ENCODE measurements around the gene NME5.
A peak's percentile ranks its signal among the peaks of the same experiment; 100 is the strongest.
"Not testable (repeated sequence)": the region's sequence is repeated elsewhere in the genome, so short reads cannot be mapped to it uniquely, and the experiment has no call there.

Gene NME5, protein sequence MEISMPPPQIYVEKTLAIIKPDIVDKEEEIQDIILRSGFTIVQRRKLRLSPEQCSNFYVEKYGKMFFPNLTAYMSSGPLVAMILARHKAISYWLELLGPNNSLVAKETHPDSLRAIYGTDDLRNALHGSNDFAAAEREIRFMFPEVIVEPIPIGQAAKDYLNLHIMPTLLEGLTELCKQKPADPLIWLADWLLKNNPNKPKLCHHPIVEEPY

DNA sequence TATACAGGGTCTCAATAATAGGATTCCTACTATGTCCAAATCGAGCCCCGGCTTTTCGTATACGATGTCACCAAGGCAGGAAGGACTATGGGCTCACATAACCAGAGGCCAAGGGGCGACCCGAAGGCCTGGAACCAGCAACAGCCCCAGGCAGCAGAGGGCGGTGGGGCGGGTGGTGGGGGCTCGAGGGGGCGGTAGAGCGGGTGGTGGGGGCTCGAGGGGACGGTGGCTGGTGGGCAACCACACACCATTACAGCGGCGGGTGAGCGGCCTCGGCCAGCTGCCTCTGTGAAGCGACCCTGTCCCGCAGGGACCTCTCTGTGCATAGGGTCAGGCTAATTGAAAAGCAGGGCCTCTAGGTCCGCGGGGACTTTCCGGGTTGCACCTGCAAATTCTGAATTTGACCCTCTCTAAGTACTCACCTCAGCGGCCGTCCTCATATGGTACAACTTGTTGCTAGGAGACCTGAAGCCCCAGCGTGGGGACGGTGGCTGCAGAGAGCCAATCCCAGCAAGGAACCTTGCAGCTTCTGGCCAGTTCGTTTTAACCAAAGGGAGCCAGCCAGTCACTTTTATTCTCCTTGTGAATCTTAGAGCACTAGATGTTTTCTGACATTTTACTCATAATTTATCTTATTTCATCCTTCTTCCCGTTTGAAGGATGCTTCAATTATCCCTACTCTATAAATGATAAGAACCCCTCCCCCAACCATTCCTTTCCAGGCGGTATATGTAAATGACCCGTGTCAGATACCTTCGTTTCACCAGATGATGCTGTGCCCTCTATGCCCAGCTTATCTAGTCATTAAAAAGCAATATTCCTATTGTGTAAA is at the start of gene NME5:
TSS of gene NME5 (minus strand) at position 480 of the 832 bp plus-strand sequence. CDS start 648 bp downstream, outside the sequence.
- peak; percentile 57 to 79 for DNase-seq

- no peak for DNase-seq
Observed at GRCh38 chr5:138188626-138189025, 49.4 kb upstream of the NME5 start.

- no peak for DNase-seq
Observed at GRCh38 chr5:138186002-138186447, 46.8 kb upstream of the NME5 start.

DNA sequence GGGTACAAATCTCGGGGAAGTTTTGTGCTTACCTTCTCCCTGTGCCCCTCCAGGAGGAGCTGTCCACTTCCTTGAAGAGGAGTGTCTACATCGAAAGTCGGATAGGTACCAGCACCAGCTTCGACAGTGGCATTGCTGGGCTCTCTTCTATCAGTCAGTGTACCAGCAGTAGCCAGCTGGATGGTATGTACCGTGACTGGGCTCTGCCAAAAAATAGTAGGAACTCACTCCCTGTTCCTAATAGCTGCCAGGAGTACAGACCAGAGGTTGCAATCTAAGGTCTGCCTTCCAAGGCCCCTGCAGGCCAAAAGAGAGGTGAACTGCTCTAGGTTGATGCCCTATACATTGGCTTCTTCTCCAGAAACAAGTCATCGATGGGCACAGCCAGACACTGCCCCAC is 43.6 kb upstream of the NME5 start:
- DNase-seq, result no peak

DNA sequence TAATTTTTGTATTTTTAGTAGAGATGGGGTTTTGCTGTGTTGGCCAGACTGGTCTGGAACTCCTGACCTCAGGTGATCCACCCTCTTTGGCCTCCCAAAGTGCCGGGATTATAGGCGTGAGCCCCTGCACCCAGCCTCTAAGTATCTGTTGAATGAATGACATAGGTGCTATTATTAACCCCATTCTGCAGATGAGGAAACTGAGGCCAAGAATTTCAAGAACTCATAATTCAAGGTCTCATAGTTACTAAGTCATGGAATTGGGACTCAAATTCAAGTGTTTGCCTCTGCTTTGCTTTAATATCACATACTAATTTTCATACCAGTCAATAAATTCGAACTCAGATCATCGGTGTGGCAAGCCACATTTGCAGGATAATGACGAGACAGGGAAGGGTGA is 41.6 kb upstream of the NME5 start:
- no peak for DNase-seq

DNA sequence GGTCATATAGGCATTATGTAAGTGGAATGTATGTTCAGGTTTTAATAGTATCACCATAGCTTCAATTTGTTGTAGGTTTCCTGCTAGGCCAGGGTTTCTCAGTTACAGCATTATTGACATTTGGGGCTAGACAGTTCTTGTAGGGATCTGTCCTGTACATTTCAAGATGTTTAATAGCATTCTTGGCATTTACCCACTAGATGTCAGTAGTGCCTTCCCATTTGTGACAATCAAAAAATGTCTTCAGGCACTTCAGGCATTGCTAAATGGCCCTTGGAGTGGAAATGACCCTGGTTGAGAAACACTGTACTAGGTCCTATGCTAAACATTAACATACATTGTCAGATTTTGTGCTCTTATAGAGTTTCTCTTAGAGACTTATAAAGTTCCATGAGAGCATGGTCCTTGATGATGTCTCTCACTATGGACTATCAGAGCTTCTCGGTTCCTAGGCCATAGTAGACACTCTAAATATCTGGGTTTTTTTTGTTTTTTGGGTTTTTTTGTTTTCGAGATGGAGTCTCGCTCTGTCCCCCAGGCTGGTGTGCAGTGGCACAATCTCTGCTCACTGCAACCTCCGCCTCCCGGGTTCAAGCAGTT is 41.1 kb upstream of the NME5 start:
- peak; percentile 68 to 78 for DNase-seq

DNA sequence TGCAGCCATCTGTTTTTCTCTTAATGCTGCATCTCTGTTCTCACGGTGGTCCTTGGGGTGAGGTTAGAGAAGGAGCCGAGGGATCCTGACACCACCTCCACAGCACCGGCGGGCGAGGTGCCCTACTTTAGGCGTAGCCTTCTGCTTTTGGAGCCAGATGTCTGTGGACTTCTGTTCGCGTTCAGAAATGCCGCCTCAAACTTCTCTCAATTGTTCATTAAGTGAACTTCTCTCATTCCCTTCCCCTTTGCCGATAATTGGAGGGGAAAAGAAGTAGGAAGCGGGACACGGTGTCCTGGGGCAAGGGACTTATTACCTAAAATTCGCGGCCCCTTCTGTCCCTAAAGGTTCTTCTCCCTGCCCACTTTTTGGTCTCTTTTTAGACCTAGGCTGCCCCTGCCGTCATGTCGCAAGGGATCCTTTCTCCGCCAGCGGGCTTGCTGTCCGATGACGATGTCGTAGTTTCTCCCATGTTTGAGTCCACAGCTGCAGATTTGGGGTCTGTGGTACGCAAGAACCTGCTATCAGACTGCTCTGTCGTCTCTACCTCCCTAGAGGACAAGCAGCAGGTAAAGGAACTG is 40.1 kb upstream of the NME5 start:
- peak in 1 of 2 experiments; percentile 50 for DNase-seq

- peak; percentile 96 to 98 for DNase-seq
Observed at GRCh38 chr5:138178516-138179276, 39.5 kb upstream of the NME5 start, which contains the start of the genes BRD8 and KIF20A. BRD8 (minus strand) TSS chr5:138178630; CDS start chr5:138178614, 16 bp downstream. KIF20A (plus strand) TSS chr5:138179112; CDS start chr5:138179681, 569 bp downstream.

GRCh38 chr5:138177941-138178515 is 38.8 kb upstream of the NME5 start:
- DNase-seq, result peak in 1 of 2 experiments; percentile 43

- no peak for DNase-seq
Observed at GRCh38 chr5:138170299-138170698, 31.1 kb upstream of the NME5 start.

GRCh38 chr5:138169124-138169523 is 29.9 kb upstream of the NME5 start:
- no peak for DNase-seq

DNA sequence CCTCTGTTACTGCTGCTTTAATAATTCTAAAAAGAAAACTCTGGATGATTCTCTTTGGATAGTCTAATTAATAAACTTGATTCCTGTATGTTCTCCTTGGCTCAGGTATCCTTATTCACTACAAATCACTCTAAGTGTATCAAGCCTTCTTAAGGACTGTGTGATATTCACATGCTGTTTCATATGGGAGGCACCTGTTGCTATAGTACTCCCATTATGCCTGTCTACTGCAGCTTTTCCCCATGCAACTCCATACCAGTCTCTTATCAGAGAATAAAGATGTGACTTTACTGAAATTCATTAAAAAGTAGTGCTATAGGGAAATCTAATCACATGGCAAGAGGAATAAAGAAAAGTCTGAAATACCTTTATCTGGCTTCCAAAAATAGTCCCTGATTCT is 24.5 kb upstream of the NME5 start:
- DNase-seq, result no peak

DNA sequence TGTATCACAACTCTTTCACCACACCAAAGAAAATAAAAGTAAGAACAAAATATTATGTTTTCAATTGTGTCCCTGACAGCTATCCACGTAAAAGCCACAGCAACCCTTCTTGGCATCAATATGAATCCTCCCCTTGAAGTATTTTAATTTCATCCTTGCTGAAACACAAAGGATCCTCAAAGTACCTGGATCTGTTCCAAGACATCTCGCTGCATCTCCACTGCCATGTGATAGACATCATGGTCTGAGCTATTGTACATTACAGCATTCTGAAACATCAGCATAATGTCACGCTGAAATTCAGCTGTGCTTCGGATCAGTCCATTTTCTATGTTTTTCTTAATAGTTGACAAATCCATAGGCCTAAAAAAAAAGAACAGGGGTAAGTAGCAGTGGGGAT is 21.5 kb upstream of the NME5 start:
- no peak for DNase-seq

DNA sequence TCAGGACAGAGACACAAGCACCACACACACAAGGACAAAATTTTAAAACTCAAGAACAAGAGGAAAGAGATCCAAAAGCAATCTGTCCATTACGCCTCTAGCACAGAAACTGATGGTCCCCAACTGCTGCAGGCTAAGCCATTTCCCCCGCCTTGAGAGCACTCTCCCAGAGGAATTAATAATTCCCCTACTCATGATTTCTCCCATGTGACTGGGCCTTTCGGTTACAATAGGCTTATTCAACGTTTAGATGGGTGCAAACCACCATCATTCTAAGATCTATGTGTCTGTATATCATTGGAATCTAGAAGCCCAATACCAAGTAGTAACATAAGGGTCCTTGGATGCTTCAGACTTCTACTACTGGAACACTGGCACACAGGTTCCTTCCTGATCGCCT is 20.4 kb upstream of the NME5 start:
- no peak for DNase-seq

DNA sequence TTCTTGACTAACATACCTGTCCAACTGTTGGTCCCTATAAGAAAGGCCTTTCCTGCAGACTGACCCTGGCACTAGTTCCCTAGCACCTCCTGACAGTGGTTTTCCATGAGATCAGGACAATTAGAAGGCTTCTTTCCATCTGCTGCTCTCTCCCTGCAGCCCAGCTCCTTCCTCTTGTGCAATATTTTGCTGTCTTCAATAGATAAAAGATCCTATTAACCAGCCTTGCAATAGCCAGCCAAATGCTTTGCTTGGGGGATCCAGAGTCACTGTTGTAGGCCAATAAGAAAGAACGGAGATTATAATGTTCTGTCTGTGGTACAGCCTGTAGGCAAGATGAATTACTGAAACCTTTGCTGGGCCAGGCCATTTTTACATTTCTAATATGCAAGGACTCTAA is 18.4 kb upstream of the NME5 start:
- DNase-seq, result no peak

GRCh38 chr5:138155977-138156376 is 16.7 kb upstream of the NME5 start:
- DNase-seq, result not testable (repeated sequence)

DNA sequence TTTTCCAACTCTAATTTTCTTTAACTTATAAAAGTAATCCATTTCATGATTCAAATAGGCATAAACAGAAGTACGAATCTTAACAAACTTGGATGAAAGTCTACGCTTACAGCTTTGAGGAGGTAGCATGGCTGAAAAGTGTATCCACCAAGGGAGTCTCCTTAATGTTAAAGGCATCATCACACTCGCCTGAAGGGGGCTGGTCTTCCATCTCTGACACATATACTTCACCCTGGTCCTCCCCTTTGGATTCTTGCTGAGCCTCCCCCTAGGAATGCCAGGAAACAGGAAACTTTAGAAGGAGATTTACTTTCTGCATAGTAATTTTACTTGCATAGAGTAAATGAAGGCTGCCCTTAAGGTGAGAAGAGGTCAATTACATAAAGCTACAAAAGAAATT is 10.3 kb upstream of the NME5 start:
- no peak for DNase-seq

DNA sequence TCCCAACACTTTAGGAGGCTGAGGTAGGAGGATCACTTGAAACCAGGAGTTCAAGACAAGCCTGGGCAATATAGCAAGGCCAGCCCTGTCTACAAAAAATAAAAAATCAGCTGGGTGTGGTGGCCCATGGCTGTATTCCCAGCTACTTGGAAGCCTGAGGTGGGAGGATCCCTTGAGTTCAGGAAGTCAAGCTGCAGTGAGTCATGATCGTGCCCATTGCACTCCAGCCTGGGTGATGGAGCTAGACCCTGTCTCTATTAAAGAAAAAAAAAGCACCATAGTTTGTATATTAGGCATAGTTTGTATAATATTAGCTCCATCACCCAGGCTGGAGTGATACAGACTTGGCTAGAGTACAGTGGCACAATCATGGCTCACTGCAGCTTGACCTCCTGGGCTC is 9.6 kb upstream of the NME5 start:
- DNase-seq, result no peak

DNA sequence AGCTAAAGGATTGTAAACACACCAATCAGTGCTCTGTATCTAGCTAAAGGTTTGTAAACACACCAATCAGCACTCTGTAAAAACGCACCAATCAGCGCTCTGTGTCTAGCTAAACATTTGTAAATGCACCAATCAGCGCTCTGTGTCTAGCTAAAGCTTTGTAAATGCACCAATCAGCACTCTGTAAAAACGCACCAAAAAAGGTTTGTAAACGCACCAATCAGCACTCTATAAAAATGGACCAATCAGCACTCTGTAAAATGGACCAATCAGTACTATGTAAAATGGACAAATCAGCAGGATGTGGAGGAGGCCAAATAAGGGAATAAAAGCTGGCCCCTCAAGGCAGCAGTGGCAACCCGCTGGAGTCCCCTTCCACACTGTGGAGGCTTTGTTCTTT is 4.3 kb upstream of the NME5 start:
- not testable (repeated sequence) for DNase-seq

DNA sequence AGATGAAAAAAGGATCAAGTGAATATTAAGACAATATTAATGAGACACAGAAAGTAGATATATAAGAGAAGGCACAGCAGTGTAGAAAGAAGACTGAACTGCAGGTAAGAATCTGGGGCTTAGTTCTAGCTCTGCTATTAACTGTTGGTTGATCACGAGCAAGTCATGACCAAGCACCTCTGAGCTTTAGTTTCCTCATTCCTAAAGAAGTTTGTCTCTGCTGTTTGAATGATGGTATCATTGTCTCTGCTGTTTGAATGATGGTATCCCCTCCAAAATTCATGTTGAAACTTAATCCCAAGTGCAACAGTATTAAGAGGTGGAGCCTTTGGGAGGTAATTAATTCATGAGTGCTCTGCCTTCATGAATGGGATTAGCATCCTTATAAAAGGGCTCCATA is 2.5 kb upstream of the NME5 start:
- no peak for DNase-seq

- no peak for DNase-seq
Observed at GRCh38 chr5:138140268-138140667, 1.0 kb upstream of the NME5 start.

- no peak for DNase-seq
Observed at GRCh38 chr5:138139781-138140090, 508 bp upstream of the NME5 start.

Measured in NCI-H526 (cell line).